Activated CD4-positive, alpha-beta T cell treated with anti-CD3 and anti-CD28 coated beads, Interleukin-2, Interleukin-4, amounts not matched to agents 100 ng/mL and 50 ng/mL, durations not matched to agents 16 hours and 8 hours (primary cell): Measurements from ENCODE around the gene TAF13.

Source experiments
- DNase-seq: peaks from one replicate; pipeline ENCODE4 v3.0.0-alpha.2; 2020; ENCODE audit warnings: low spot score

The TAF13 gene

GRCh38 chr1:109075531-109076490 is at the start of gene TAF13:
Gene TAF13, minus strand, starts transcription at chr1:109076003. Its CDS starts 56 bp downstream, at chr1:109075947.
- DNase-seq = peak; percentile 92

GRCh38 chr1:109120356-109120755 is 44.6 kb upstream of the TAF13 start:
- no peak for DNase-seq

GRCh38 chr1:109118089-109118488 is 42.3 kb upstream of the TAF13 start:
- DNase-seq = no peak

- DNase-seq = no peak
Observed at GRCh38 chr1:109116286-109116685, 40.5 kb upstream of the TAF13 start.

GRCh38 chr1:109115685-109116084 is 39.9 kb upstream of the TAF13 start:
- DNase-seq = no peak

- no peak for DNase-seq
Observed at GRCh38 chr1:109114342-109114674, 38.5 kb upstream of the TAF13 start.

GRCh38 chr1:109113590-109114341 is 38.0 kb upstream of the TAF13 start, which contains the start of gene ELAPOR1:
Gene ELAPOR1, plus strand, starts transcription at chr1:109114115. Its CDS starts 69 bp downstream, at chr1:109114184.
- DNase-seq = peak; percentile 77

GRCh38 chr1:109112652-109113285 is 37.0 kb upstream of the TAF13 start:
- peak; percentile 90 for DNase-seq

GRCh38 chr1:109112056-109112651 is 36.4 kb upstream of the TAF13 start:
- DNase-seq = no peak

GRCh38 chr1:109111386-109112055 is 35.7 kb upstream of the TAF13 start:
- no peak for DNase-seq

GRCh38 chr1:109109906-109110305 is 34.1 kb upstream of the TAF13 start:
- DNase-seq = no peak

- DNase-seq = no peak
Observed at GRCh38 chr1:109107785-109108184, 32.0 kb upstream of the TAF13 start.

- no peak for DNase-seq
Observed at GRCh38 chr1:109105881-109106280, 30.1 kb upstream of the TAF13 start.

GRCh38 chr1:109104364-109105151 is 28.8 kb upstream of the TAF13 start:
- no peak for DNase-seq

- DNase-seq = peak; percentile 98
Observed at GRCh38 chr1:109099938-109100773, 24.4 kb upstream of the TAF13 start.

- no peak for DNase-seq
Observed at GRCh38 chr1:109096120-109096519, 20.3 kb upstream of the TAF13 start.

GRCh38 chr1:109095631-109096030 is 19.8 kb upstream of the TAF13 start:
- DNase-seq = no peak

- DNase-seq = no peak
Observed at GRCh38 chr1:109094871-109095270, 19.1 kb upstream of the TAF13 start.

GRCh38 chr1:109094377-109094803 is 18.6 kb upstream of the TAF13 start:
- no peak for DNase-seq

- peak; percentile 46 for DNase-seq
Observed at GRCh38 chr1:109091839-109092193, 16.0 kb upstream of the TAF13 start.
